CD4-positive, alpha-beta T cell (primary cell): ENCODE data around the gene KIF26B. TPM values are rescaled to one million over a fixed set of nuclear protein-coding genes. Genes with fewer than 3 reads are reported as not detected.
"Not testable (repeated sequence)": the region's sequence is repeated elsewhere in the genome, so short reads cannot be mapped to it uniquely, and the experiment has no call there.

Experiments
- ATAC-seq: fragments of 200-7000 bp; cut with Tn5 transposase; one replicate; pipeline ENCODE4 v1.10.0; 2022; ENCODE audit warnings: mild to moderate bottlenecking; ENCODE audit not compliant: poor library complexity
- CTCF ChIA-PET: fragments of 350-600 bp; sonication (Branson Sonifier 250); formaldehyde crosslinking; loops from one replicate; lab custom pipeline; 2021; ENCODE audit warnings: antibody characterized with exemption, inconsistent platforms; lab: Charles Lee
- POLR2A ChIA-PET: fragments of 350-600 bp; sonication (Branson Sonifier 250); formaldehyde crosslinking; loops from one replicate; lab custom pipeline; 2021; ENCODE audit warnings: antibody characterized with exemption, inconsistent platforms; lab: Charles Lee
- DNase-seq, 14 experiments: peaks; one replicate each; pipeline ENCODE4 v3.0.0-alpha.2; 2013 to 2020; ENCODE audit warnings: mixed read lengths in 2 of 14
- H3K27ac ChIP-seq, 2 donors: one replicate each; pipeline versions ENCODE4 v1.5.1 to v1.7.0; 2013; ENCODE audit warnings: low read length in 2 of 2, low read depth in 1 of 2, mild to moderate bottlenecking in 1 of 2
- H3K27me3 ChIP-seq, 2 experiments: 1 replicate in 1 of 2; 2 replicates in 1 of 2; pipeline versions ENCODE4 v1.6.1 to v1.7.0; 2013; ENCODE audit warnings: low read length in 2 of 2, control low read depth in 1 of 2, mild to moderate bottlenecking in 1 of 2, moderate library complexity in 1 of 2; ENCODE audit not compliant: insufficient read depth in 2 of 2, control insufficient read depth in 1 of 2
- H3K36me3 ChIP-seq: one replicate; pipeline ENCODE4 v1.6.1; 2013; ENCODE audit warnings: low read length, control low read depth; ENCODE audit not compliant: insufficient read depth
- H3K4me1 ChIP-seq: one replicate; pipeline ENCODE4 v1.6.1; 2013; ENCODE audit warnings: low read length, control low read depth; ENCODE audit not compliant: insufficient read depth
- H3K4me3 ChIP-seq: one replicate; pipeline ENCODE4 v1.5.1; 2013; ENCODE audit warnings: mild to moderate bottlenecking, low read length, moderate library complexity
- H3K9me3 ChIP-seq, 2 experiments: 1 replicate in 1 of 2; 2 replicates in 1 of 2; pipeline versions ENCODE4 v1.6.1 to v1.7.0; 2013; ENCODE audit warnings: low read length in 2 of 2, mild to moderate bottlenecking in 2 of 2, control low read depth in 1 of 2, moderate library complexity in 1 of 2; ENCODE audit not compliant: control insufficient read depth in 1 of 2, insufficient read depth in 1 of 2
- H3K27ac Mint-ChIP-seq: one replicate; pipeline ENCODE4 v1.8.0; 2020; ENCODE audit warnings: mixed read lengths
- H3K27me3 Mint-ChIP-seq: one replicate; pipeline ENCODE4 v1.8.0; 2021; ENCODE audit warnings: mixed read lengths
- H3K36me3 Mint-ChIP-seq: one replicate; pipeline ENCODE4 v1.8.0; 2021; ENCODE audit warnings: low read depth, mixed read lengths
- H3K4me1 Mint-ChIP-seq: one replicate; pipeline ENCODE4 v1.8.0; 2021; ENCODE audit warnings: low read depth, mixed read lengths
- H3K4me3 Mint-ChIP-seq: one replicate; pipeline ENCODE4 v1.8.0; 2020; ENCODE audit warnings: mild to moderate bottlenecking, mixed read lengths
- H3K9me3 Mint-ChIP-seq: one replicate; pipeline ENCODE4 v1.8.0; 2020; ENCODE audit warnings: mixed read lengths
- intact Hi-C, 2 experiments: fragments of 100-400 bp; cut with DNase I in 1 of 2; cut with micrococcal nuclease in 1 of 2; formaldehyde crosslinking; loops; one replicate each; pipeline versions ENCODE4 v1.15.1 to v1.9.0; 2023 to 2025; cut with DNase I, micrococcal nuclease
- total RNA-seq, 174 experiments: library from RNA in 2 of 174; stranded (reverse) in 2 of 174; gene quantifications; one replicate each; pipeline ENCODE4 v1.2.3 and lab custom pipeline; 2021 to 2026
- TF ChIP-seq, protein P1 (sequence below): fragments of 200-600 bp; IDR thresholded peaks from one replicate; pipeline ENCODE4 v1.8.0; 2022; ENCODE audit warnings: antibody characterized with exemption, mild to moderate bottlenecking

KIF26B gene
- total RNA-seq, 2 experiments from 2014 or later = 0.03 TPM; not detected in 1

GRCh38 chr1:245348626-245349025 lies 193.8 kb downstream of the KIF26B start:
- no peak for ATAC-seq
- H3K4me1 Mint-ChIP-seq = no peaks in the 10 kb centered on the region
- intact Hi-C loops = no loop called here
- H3K4me3 Mint-ChIP-seq = no peak overlapping the region
- Histone ChIP-seq H3K27me3 (no peaks in the 10 kb centered on the region), H3K36me3 (no peaks in the 10 kb centered on the region), H3K9me3 (peaks cover 0 to 3% of the 10 kb centered on the region in 2 experiments), H3K4me1 (no peaks in the 10 kb centered on the region), H3K27ac (no peak overlapping the region), H3K4me3 (no peak overlapping the region)
- no peaks in the 10 kb centered on the region for H3K36me3 Mint-ChIP-seq
- H3K27me3 Mint-ChIP-seq = peaks cover 6% of the 10 kb centered on the region
- ChIA-PET CTCF (no interaction called here), POLR2A (no interaction called here)
- no peak for DNase-seq
- TF ChIP-seq, protein P1, sequence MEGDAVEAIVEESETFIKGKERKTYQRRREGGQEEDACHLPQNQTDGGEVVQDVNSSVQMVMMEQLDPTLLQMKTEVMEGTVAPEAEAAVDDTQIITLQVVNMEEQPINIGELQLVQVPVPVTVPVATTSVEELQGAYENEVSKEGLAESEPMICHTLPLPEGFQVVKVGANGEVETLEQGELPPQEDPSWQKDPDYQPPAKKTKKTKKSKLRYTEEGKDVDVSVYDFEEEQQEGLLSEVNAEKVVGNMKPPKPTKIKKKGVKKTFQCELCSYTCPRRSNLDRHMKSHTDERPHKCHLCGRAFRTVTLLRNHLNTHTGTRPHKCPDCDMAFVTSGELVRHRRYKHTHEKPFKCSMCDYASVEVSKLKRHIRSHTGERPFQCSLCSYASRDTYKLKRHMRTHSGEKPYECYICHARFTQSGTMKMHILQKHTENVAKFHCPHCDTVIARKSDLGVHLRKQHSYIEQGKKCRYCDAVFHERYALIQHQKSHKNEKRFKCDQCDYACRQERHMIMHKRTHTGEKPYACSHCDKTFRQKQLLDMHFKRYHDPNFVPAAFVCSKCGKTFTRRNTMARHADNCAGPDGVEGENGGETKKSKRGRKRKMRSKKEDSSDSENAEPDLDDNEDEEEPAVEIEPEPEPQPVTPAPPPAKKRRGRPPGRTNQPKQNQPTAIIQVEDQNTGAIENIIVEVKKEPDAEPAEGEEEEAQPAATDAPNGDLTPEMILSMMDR = no peak
- H3K9me3 Mint-ChIP-seq = no peaks in the 10 kb centered on the region
- H3K27ac Mint-ChIP-seq = no peak overlapping the region

DNA sequence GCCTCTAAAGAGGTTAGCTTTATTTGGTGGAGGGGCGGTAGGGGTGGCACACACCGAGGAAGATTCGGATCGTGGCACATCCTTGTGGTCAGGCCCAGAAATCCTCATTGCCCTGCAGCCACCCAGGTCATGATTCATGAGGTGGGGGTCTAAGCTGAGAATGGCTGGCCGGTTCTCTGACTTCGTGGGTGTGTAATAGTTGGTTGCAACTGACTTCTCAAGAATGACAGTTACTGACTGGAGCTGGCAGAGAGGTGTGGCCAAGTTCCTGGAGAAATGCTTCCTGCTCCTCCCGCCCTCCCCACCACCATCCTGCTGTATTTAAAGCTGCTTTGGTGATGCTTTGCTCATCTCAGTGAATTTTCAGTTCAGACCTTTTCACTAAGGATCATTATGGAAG lies 198.6 kb downstream of the KIF26B start:
- Mint-ChIP-seq H3K9me3 (no peaks in the 10 kb centered on the region), H3K4me3 (no peak overlapping the region), H3K36me3 (no peaks in the 10 kb centered on the region), H3K4me1 (no peaks in the 10 kb centered on the region), H3K27ac (no peak overlapping the region), H3K27me3 (peaks cover 6% of the 10 kb centered on the region)
- no peaks in the 10 kb centered on the region for H3K27me3 ChIP-seq
- no peak overlapping the region for H3K27ac ChIP-seq
- TF ChIP-seq, protein P1 = no peak
- no peak for DNase-seq
- POLR2A ChIA-PET = no interaction called here
- CTCF ChIA-PET = no interaction called here
- peaks cover 0 to 7% of the 10 kb centered on the region in 2 experiments for H3K9me3 ChIP-seq
- intact Hi-C loops = no loop called here
- H3K36me3 ChIP-seq = no peaks in the 10 kb centered on the region
- ATAC-seq = no peak
- H3K4me3 ChIP-seq = no peak overlapping the region
- H3K4me1 ChIP-seq = no peaks in the 10 kb centered on the region

DNA sequence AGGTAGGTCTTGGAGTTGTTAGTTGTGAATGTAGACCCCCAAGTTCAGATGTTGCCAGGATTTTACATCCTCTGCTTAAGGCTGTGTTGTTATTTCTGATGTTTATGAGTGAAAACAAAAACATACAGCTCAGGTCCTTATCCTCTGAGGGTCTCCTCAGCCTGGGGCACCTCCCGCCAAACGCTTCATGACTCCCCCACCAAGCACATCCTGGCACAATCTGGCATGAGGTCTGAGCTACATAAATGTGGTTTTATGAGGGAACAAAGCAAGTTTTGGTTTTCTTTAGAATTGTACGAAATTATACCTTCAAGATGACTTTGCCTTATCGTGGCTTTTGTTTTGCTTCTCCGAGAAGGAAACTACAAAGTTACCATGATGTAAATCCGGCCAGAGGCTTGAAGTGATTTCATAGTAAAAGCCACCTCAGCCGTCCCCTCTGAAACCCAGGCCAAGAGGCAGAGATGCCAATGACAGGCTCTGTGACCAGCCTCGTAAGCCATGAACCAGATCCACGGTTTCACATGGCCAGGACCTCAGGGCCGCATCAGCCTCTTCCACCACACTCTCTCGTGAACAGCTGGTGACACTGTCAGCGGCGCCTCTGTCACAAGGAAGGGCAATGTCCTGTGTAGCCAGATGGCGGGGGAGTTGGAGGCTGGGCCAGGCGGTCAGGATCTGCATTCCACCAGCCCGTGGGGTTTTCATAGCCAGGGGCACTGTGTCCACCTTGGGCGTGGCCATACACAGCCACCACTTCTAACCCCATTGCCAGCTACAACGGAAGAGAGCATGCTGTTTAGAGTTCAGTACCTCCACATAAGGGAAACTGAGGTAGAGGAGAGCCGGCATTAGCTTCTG lies 199.4 kb downstream of the KIF26B start:
- intact Hi-C loops = no loop called here
- Histone ChIP-seq H3K36me3 (no peaks in the 10 kb centered on the region), H3K4me3 (no peak overlapping the region), H3K27ac (no peak overlapping the region), H3K4me1 (no peaks in the 10 kb centered on the region), H3K27me3 (no peaks in the 10 kb centered on the region), H3K9me3 (peaks cover 0 to 4% of the 10 kb centered on the region in 2 experiments)
- peaks cover 6% of the 10 kb centered on the region for H3K27me3 Mint-ChIP-seq
- ChIA-PET POLR2A (no interaction called here), CTCF (no interaction called here)
- H3K9me3 Mint-ChIP-seq = no peaks in the 10 kb centered on the region
- TF ChIP-seq, protein P1 = no peak
- no peaks in the 10 kb centered on the region for H3K36me3 Mint-ChIP-seq
- no peak overlapping the region for H3K27ac Mint-ChIP-seq
- H3K4me3 Mint-ChIP-seq = no peak overlapping the region
- DNase-seq (no peak), ATAC-seq (no peak)
- no peaks in the 10 kb centered on the region for H3K4me1 Mint-ChIP-seq

- CTCF ChIA-PET, H3K36me3 ChIP-seq, H3K4me1 ChIP-seq, POLR2A ChIA-PET, H3K9me3 ChIP-seq, ATAC-seq, DNase-seq, H3K4me1 Mint-ChIP-seq, H3K9me3 Mint-ChIP-seq, H3K4me3 Mint-ChIP-seq, H3K36me3 Mint-ChIP-seq, H3K27me3 Mint-ChIP-seq, H3K4me3 ChIP-seq, H3K27me3 ChIP-seq, H3K27ac ChIP-seq, H3K27ac Mint-ChIP-seq, intact Hi-C loops: not testable (repeated sequence)
These were observed 201.3 kb downstream of the KIF26B start for GRCh38 chr1:245355851-245356630.
